Tibial nerve (tissue), 4 donors: Measurements from ENCODE around the gene ANO10. TPM values are rescaled to one million over a fixed set of nuclear protein-coding genes. Genes with fewer than 3 reads are reported as not detected.
A peak's percentile ranks its signal among the peaks of the same experiment; 100 is the strongest.

Experiments
- DNase-seq, 2 donors: peaks; one replicate each; pipeline ENCODE4 v3.0.0-alpha.2; 2019; ENCODE audit warnings: low spot score in 2 of 2
- H3K27ac ChIP-seq, 4 donors: fragments of 200-600 bp; sonication (generic) in 3 of 4; one replicate each; pipeline ENCODE4 v1.5.1; 2017 to 2019; ENCODE audit warnings: mild to moderate bottlenecking in 1 of 4
- H3K27me3 ChIP-seq, 2 donors: fragments of 200-600 bp; sonication (generic) in 1 of 2; one replicate each; pipeline versions ENCODE4 v1.5.1 to v1.6.0; 2017 to 2019
- H3K36me3 ChIP-seq, 3 donors: fragments of 200-600 bp; sonication (generic); one replicate each; pipeline ENCODE4 v1.5.1; 2018 to 2019
- H3K4me1 ChIP-seq, 4 donors: fragments of 200-600 bp; sonication (generic) in 3 of 4; one replicate each; pipeline ENCODE4 v1.5.1; 2017 to 2019
- H3K4me3 ChIP-seq, 4 donors: fragments of 200-600 bp; sonication (generic) in 3 of 4; one replicate each; pipeline ENCODE4 v1.5.1; 2017 to 2019; ENCODE audit warnings: mild to moderate bottlenecking in 1 of 4, moderate library complexity in 1 of 4
- H3K9me3 ChIP-seq, 4 donors: fragments of 200-600 bp; sonication (generic) in 3 of 4; one replicate each; pipeline ENCODE4 v1.5.1; 2017 to 2019
- EP300 ChIP-seq, 2 donors: sonication (generic); formaldehyde crosslinking; IDR thresholded peaks; one replicate each; pipeline ENCODE4 v1.6.1; 2017; ENCODE audit warnings: antibody characterized with exemption in 2 of 2, mild to moderate bottlenecking in 1 of 2
- POLR2A ChIP-seq, 2 donors: fragments of 450-650 bp; IDR thresholded peaks; one replicate each; pipeline ENCODE4 v1.6.1; 2017; ENCODE audit warnings: antibody characterized with exemption in 2 of 2, mild to moderate bottlenecking in 2 of 2, moderate library complexity in 2 of 2
- whole genome bisulfite sequencing, 2 donors: methylation state at CpG; one replicate each; pipeline ENCODE4 v1.1.5; 2018; 5-methylcytosine and 5-hydroxymethylcytosine counted together
- total RNA-seq, 4 donors: library from RNA; depleted of rRNA; stranded (reverse); fragments of >200 nt; gene quantifications; one replicate each; pipeline ENCODE4 v1.1.0, GENCODE V29; 2016
- TF ChIP-seq, protein P1 (sequence below), 5 experiments: fragments of 200-600 bp in 3 of 5; fragments of 450-650 bp in 2 of 5; sonication (generic) in 3 of 5; IDR thresholded peaks; one replicate each; pipeline ENCODE4 v1.5.1; 2016 to 2019; ENCODE audit warnings: antibody characterized with exemption in 5 of 5, mild to moderate bottlenecking in 3 of 5, moderate library complexity in 2 of 5

Gene ANO10
- total RNA-seq, 4 donors from 2014 or later, result 19.4 to 28.8 (median 21.2) TPM

GRCh38 chr3:43366885-43367284, 254.9 kb downstream of the ANO10 start:
- 87 to 91% methylated on average over 9 of the region's 9 CpGs for WGBS, 2 donors

GRCh38 chr3:43366481-43366880, 255.3 kb downstream of the ANO10 start:
- H3K27ac ChIP-seq, result peak overlapping the region in 1 of 4 donors; percentile 7
- TF ChIP-seq, protein P1, sequence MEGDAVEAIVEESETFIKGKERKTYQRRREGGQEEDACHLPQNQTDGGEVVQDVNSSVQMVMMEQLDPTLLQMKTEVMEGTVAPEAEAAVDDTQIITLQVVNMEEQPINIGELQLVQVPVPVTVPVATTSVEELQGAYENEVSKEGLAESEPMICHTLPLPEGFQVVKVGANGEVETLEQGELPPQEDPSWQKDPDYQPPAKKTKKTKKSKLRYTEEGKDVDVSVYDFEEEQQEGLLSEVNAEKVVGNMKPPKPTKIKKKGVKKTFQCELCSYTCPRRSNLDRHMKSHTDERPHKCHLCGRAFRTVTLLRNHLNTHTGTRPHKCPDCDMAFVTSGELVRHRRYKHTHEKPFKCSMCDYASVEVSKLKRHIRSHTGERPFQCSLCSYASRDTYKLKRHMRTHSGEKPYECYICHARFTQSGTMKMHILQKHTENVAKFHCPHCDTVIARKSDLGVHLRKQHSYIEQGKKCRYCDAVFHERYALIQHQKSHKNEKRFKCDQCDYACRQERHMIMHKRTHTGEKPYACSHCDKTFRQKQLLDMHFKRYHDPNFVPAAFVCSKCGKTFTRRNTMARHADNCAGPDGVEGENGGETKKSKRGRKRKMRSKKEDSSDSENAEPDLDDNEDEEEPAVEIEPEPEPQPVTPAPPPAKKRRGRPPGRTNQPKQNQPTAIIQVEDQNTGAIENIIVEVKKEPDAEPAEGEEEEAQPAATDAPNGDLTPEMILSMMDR (IDR thresholded peaks at IDR 0.05), result no peak
- TF ChIP-seq EP300 (IDR thresholded peaks at IDR 0.05), result no peak
- TF ChIP-seq POLR2A (IDR thresholded peaks at IDR 0.05), result no peak

More at GRCh38 chr3:43366885-43367284, 254.9 kb downstream of the ANO10 start:
- Histone ChIP-seq H3K9me3 (peaks cover 0 to 3% (median 0%) of the 10 kb centered on the region in 4 donors), H3K27me3 (no peaks in the 10 kb centered on the region), H3K4me1 (peaks cover 0 to 23% (median 0%) of the 10 kb centered on the region in 4 donors), H3K36me3 (peaks cover 0 to 30% (median 0%) of the 10 kb centered on the region in 3 donors), H3K4me3 (no peak overlapping the region), H3K27ac (peak overlapping the region in 1 of 4 donors; percentile 7)
- no peak for DNase-seq
- TF ChIP-seq POLR2A (IDR thresholded peaks at IDR 0.05) (no peak), EP300 (IDR thresholded peaks at IDR 0.05) (no peak)
- TF ChIP-seq, protein P1 (IDR thresholded peaks at IDR 0.05), result no peak

DNA sequence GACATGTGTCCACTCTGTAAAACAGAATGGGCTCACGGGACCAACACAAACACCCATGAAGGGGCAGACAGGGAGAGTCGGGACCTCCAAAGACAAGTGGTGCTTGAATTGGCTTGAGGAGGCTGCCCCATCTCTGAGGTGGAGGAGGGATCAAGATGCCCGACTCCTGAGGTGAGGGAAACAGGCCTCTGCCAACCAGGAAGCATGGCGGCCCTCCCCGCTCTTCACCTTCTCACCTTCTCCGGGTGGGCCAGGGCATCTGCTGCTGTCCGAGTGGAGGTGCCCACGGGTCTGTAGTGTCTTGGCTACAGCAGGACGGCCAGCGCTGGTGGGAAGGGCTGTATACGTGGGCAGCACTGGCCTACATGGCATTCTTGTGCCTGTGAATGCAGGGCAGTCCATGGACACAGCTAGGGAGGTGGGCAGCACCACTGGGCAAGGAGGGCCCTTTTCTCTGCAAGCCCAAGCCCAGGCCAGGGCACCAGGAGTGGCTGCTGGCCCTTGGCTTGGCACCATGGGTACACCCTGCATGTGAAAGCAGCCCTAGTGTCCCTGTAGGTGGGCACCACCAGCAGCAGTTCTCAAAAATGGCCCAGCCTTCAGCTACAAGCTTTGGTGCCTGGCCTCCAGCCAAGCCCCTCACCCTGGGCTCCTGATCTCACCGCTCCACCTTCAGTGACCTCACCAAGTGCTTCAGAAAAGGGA, 256.1 kb downstream of the ANO10 start:
- peaks cover 0 to 23% (median 0%) of the 10 kb centered on the region in 4 donors for H3K4me1 ChIP-seq
- DNase-seq, result no peak
- H3K4me3 ChIP-seq, result no peak overlapping the region
- TF ChIP-seq POLR2A (IDR thresholded peaks at IDR 0.05), result no peak
- no peak for TF ChIP-seq EP300 (IDR thresholded peaks at IDR 0.05)
- TF ChIP-seq, protein P1 (IDR thresholded peaks at IDR 0.05), result no peak
- peaks cover 0 to 30% (median 0%) of the 10 kb centered on the region in 3 donors for H3K36me3 ChIP-seq
- H3K9me3 ChIP-seq, result peaks cover 0 to 3% (median 0%) of the 10 kb centered on the region in 4 donors
- WGBS, 2 donors, result 94 to 97% methylated on average over 12 of the region's 12 CpGs
- H3K27ac ChIP-seq, result no peak overlapping the region
- H3K27me3 ChIP-seq, result no peaks in the 10 kb centered on the region

More at GRCh38 chr3:43366481-43366880, 255.3 kb downstream of the ANO10 start:
- Histone ChIP-seq H3K36me3 (peaks cover 0 to 30% (median 0%) of the 10 kb centered on the region in 3 donors), H3K9me3 (peaks cover 0 to 3% (median 0%) of the 10 kb centered on the region in 4 donors), H3K4me3 (no peak overlapping the region), H3K27me3 (no peaks in the 10 kb centered on the region), H3K4me1 (peaks cover 0 to 23% (median 0%) of the 10 kb centered on the region in 4 donors)
- no peak for DNase-seq
- WGBS, 2 donors, result 68 to 74% methylated on average over 10 to 11 of the region's 11 CpGs

GRCh38 chr3:43364926-43365325, 256.9 kb downstream of the ANO10 start:
- H3K36me3 ChIP-seq, result peaks cover 0 to 30% (median 0%) of the 10 kb centered on the region in 3 donors
- WGBS, 2 donors, result 92 to 94% methylated on average over 14 of the region's 14 CpGs
- no peak overlapping the region for H3K4me3 ChIP-seq
- H3K4me1 ChIP-seq, result peaks cover 0 to 23% (median 0%) of the 10 kb centered on the region in 4 donors
- H3K9me3 ChIP-seq, result peaks cover 0 to 3% (median 0%) of the 10 kb centered on the region in 4 donors
- H3K27ac ChIP-seq, result no peak overlapping the region
- H3K27me3 ChIP-seq, result no peaks in the 10 kb centered on the region
- TF ChIP-seq POLR2A (IDR thresholded peaks at IDR 0.05) (no peak), EP300 (IDR thresholded peaks at IDR 0.05) (no peak)
- TF ChIP-seq, protein P1 (IDR thresholded peaks at IDR 0.05), result no peak
- DNase-seq, result no peak

GRCh38 chr3:43364494-43364893, 257.3 kb downstream of the ANO10 start:
- H3K36me3 ChIP-seq, result peaks cover 0 to 30% (median 0%) of the 10 kb centered on the region in 3 donors
- DNase-seq, result no peak
- H3K9me3 ChIP-seq, result peaks cover 0 to 3% (median 0%) of the 10 kb centered on the region in 4 donors
- H3K4me1 ChIP-seq, result peaks cover 0 to 23% (median 0%) of the 10 kb centered on the region in 4 donors
- no peak overlapping the region for H3K27ac ChIP-seq
- H3K4me3 ChIP-seq, result no peak overlapping the region
- no peak for TF ChIP-seq POLR2A (IDR thresholded peaks at IDR 0.05)
- TF ChIP-seq, protein P1 (IDR thresholded peaks at IDR 0.05), result no peak
- TF ChIP-seq EP300 (IDR thresholded peaks at IDR 0.05), result no peak
- 89 to 95% methylated on average over 14 of the region's 14 CpGs for WGBS, 2 donors
- no peaks in the 10 kb centered on the region for H3K27me3 ChIP-seq
